BJ (cell line): ENCODE measurements around the gene BCL2L1. TPM values are rescaled to one million over a fixed set of nuclear protein-coding genes. Genes with fewer than 3 reads are reported as not detected.

Experiments
- CTCF ChIA-PET: fragments of 350-600 bp; formaldehyde crosslinking; extraction: SDS; loops from one replicate; lab custom pipeline; 2021; ENCODE audit warnings: antibody characterized with exemption, inconsistent platforms; lab: Yijun Ruan, JAX
- POLR2A ChIA-PET: fragments of 300-600 bp; sonication (Branson Sonifier 250); formaldehyde crosslinking; extraction: SDS; loops from one replicate; lab custom pipeline; 2021; ENCODE audit warnings: antibody characterized with exemption; lab: Charles Lee
- DNase-seq: peaks from one replicate; pipeline ENCODE4 v3.0.0-alpha.2; 2011; ENCODE audit warnings: low read depth
- H3K27me3 ChIP-seq: 2 replicates; pipeline ENCODE4 v1.6.0; 2011; ENCODE audit warnings: low read length; ENCODE audit not compliant: control insufficient read depth, insufficient read depth
- H3K36me3 ChIP-seq: 2 replicates; pipeline ENCODE4 v1.5.1; 2011; ENCODE audit warnings: low read length; ENCODE audit not compliant: control insufficient read depth, insufficient read depth
- H3K4me3 ChIP-seq: 2 replicates; pipeline ENCODE4 v1.5.1; 2011; ENCODE audit warnings: low read depth, mild to moderate bottlenecking, control low read depth, low read length
- polyA plus RNA-seq: library from polyadenylated mRNA; depleted of rRNA; stranded (reverse); fragments of >200 nt; gene quantifications from 2 replicates; pipeline ENCODE4 v1.2.3, GENCODE V29; 2011
- TF ChIP-seq, protein P1 (sequence below): IDR thresholded peaks from 2 replicates; pipeline ENCODE4 v1.5.1; 2011; ENCODE audit warnings: low read depth, mild to moderate bottlenecking, control low read depth, inconsistent platforms, low read length, moderate library complexity; ENCODE audit not compliant: insufficient read depth

The BCL2L1 gene
- polyA plus RNA-seq, 1 experiment: 90.7 TPM

GRCh38 chr20:31682352-31682751 is 40.3 kb downstream of the BCL2L1 start:
- no peak overlapping the region for H3K4me3 ChIP-seq
- TF ChIP-seq, protein P1, sequence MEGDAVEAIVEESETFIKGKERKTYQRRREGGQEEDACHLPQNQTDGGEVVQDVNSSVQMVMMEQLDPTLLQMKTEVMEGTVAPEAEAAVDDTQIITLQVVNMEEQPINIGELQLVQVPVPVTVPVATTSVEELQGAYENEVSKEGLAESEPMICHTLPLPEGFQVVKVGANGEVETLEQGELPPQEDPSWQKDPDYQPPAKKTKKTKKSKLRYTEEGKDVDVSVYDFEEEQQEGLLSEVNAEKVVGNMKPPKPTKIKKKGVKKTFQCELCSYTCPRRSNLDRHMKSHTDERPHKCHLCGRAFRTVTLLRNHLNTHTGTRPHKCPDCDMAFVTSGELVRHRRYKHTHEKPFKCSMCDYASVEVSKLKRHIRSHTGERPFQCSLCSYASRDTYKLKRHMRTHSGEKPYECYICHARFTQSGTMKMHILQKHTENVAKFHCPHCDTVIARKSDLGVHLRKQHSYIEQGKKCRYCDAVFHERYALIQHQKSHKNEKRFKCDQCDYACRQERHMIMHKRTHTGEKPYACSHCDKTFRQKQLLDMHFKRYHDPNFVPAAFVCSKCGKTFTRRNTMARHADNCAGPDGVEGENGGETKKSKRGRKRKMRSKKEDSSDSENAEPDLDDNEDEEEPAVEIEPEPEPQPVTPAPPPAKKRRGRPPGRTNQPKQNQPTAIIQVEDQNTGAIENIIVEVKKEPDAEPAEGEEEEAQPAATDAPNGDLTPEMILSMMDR: no peak
- H3K36me3 ChIP-seq: peaks cover 4% of the 10 kb centered on the region
- no peaks in the 10 kb centered on the region for H3K27me3 ChIP-seq
- DNase-seq: no peak
- ChIA-PET POLR2A (no interaction called here), CTCF (interaction anchor here (1.5 to 1.8 kb wide), 2 partner anchors 41 to 113 kb away, joined by 5 to 6 read pairs; no protein-coding TSS in a partner anchor)

GRCh38 chr20:31681769-31682168 is 40.9 kb downstream of the BCL2L1 start:
- H3K36me3 ChIP-seq: peaks cover 4% of the 10 kb centered on the region
- TF ChIP-seq, protein P1: no peak
- no peaks in the 10 kb centered on the region for H3K27me3 ChIP-seq
- CTCF ChIA-PET: interaction anchor here (1.5 to 1.8 kb wide), 2 partner anchors 42 to 113 kb away, joined by 5 to 6 read pairs; no protein-coding TSS in a partner anchor
- POLR2A ChIA-PET: no interaction called here
- H3K4me3 ChIP-seq: no peak overlapping the region
- no peak for DNase-seq

- CTCF ChIA-PET: interaction anchor here (1.5 to 1.8 kb wide), 2 partner anchors 42 to 112 kb away, joined by 5 to 6 read pairs; no protein-coding TSS in a partner anchor
- TF ChIP-seq, protein P1: no peak
- no peak for DNase-seq
- POLR2A ChIA-PET: no interaction called here
- Histone ChIP-seq H3K4me3 (no peak overlapping the region), H3K36me3 (peaks cover 4% of the 10 kb centered on the region), H3K27me3 (no peaks in the 10 kb centered on the region)
Observed at GRCh38 chr20:31681128-31681727, 41.4 kb downstream of the BCL2L1 start.

DNA sequence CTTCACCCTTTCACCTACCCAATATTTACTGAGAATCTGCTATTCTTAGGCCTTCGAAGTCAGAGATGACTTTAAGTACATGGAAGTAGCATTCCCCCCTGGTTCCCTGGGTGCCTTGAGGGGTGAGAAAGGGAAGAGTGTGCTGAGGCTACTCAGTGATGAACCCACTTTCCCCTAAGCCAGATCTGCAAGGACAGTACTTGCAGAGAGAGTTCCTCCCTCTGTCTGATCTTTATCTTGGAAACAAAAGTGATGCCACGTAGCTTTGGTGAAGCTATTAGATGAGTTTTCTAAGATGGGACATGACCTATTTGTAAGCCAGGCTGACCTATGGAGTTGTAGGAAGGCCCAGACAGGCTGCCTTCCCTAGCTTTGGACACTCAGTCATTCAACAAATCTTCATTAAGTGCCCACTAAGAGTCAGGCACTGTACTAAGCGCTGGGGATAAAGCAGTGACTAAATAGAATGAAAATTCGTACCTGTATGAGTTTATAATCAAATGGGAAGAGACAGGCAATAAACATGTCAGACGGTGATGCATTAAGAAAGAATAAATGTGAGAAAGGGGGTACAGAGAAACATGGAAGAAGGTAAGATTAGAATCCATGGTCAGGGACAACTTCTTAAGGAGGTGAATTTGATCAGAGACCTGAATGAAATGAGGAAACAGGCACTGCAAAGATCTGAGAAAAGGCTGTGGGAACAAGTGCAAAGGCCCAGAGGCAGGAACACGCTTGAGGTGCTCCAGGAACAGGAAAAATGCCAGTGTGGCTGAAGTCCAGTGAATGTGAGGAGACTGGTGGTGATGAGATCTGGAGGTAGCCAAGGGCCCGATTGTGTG is 42.2 kb downstream of the BCL2L1 start:
- ChIA-PET CTCF (interaction anchor here (1.3 kb wide), 1 partner anchor 19 kb away, joined by 6 read pairs; no protein-coding TSS in a partner anchor), POLR2A (no interaction called here)
- Histone ChIP-seq H3K27me3 (no peaks in the 10 kb centered on the region), H3K36me3 (peaks cover 4% of the 10 kb centered on the region), H3K4me3 (no peak overlapping the region)
- no peak for DNase-seq
- TF ChIP-seq, protein P1: no peak
